Thymus (tissue), 11 donors: ENCODE data around the gene LIX1. TPM values are rescaled to one million over a fixed set of nuclear protein-coding genes. Genes with fewer than 3 reads are reported as not detected.
A peak's percentile ranks its signal among the peaks of the same experiment; 100 is the strongest.

Experiments
- DNase-seq, 9 donors: peaks; one replicate each; pipeline ENCODE4 v3.0.0-alpha.2; 2013; ENCODE audit warnings: low spot score in 9 of 9, low read depth in 6 of 9, missing footprints in 1 of 9
- H3K27ac ChIP-seq, 2 donors: one replicate each; pipeline ENCODE4 v1.5.1; 2013; ENCODE audit warnings: control low read depth in 1 of 2, low read depth in 1 of 2, low read length in 1 of 2, mild to moderate bottlenecking in 1 of 2, moderate library complexity in 1 of 2
- H3K27me3 ChIP-seq, 2 donors: one replicate each; pipeline ENCODE4 v1.5.1; 2013; ENCODE audit warnings: low read length in 1 of 2; ENCODE audit not compliant: control insufficient read depth in 2 of 2, insufficient read depth in 1 of 2
- H3K36me3 ChIP-seq, 2 donors: one replicate each; pipeline ENCODE4 v1.5.1; 2013; ENCODE audit warnings: low read length in 1 of 2, mild to moderate bottlenecking in 1 of 2, moderate library complexity in 1 of 2; ENCODE audit not compliant: control insufficient read depth in 2 of 2, insufficient read depth in 2 of 2
- H3K4me1 ChIP-seq, 2 donors: one replicate each; pipeline ENCODE4 v1.5.1; 2013; ENCODE audit warnings: low read length in 2 of 2; ENCODE audit not compliant: control insufficient read depth in 2 of 2, insufficient read depth in 2 of 2
- H3K4me3 ChIP-seq, 2 donors: one replicate each; pipeline ENCODE4 v1.5.1; 2013; ENCODE audit warnings: low read length in 2 of 2, control low read depth in 1 of 2, mild to moderate bottlenecking in 1 of 2
- H3K9me3 ChIP-seq, 2 donors: one replicate each; pipeline ENCODE4 v1.5.1; 2013; ENCODE audit warnings: low read length in 1 of 2, mild to moderate bottlenecking in 1 of 2; ENCODE audit not compliant: control insufficient read depth in 2 of 2, insufficient read depth in 1 of 2
- WGBS: extraction: QIAGEN DNeasy Blood & Tissue Kit; methylation state at CpG from one replicate; pipeline ENCODE4 v1.1.7; 2013; 5-methylcytosine and 5-hydroxymethylcytosine counted together
- polyA plus RNA-seq: library from polyadenylated mRNA; stranded (reverse); fragments of 200-250 nt; gene quantifications from one replicate; pipeline ENCODE4 v1.2.3, GENCODE V29; 2013
- total RNA-seq: library from RNA; stranded (reverse); fragments of 120-200 nt; gene quantifications from one replicate; pipeline ENCODE4 v1.2.4, GENCODE V29; 2013
- donor health status: healthy.

LIX1 gene
- total and polyA plus RNA-seq, 2 donors = 0.09 TPM

DNA sequence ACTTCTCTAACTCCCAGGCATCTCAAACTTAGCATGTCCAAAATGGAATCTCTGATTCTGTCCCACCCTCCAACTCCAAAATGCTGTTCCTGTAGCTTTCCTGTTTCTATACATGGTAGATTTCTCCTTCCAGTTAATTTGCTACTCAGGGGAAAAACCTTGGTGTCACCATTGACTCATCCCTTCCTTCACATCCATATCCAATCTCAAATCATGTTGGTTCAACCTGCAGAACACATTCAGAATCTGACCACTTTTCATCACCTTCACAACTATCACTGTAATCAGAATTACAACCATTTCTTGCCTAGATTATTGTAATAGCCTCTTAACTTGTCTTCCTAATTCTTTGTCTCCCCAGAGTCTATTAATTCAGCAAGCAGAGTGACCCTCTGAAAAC lies 29.8 kb upstream of the LIX1 start:
- no peaks in the 10 kb centered on the region for H3K4me1 ChIP-seq
- H3K9me3 ChIP-seq = no peaks in the 10 kb centered on the region
- no peaks in the 10 kb centered on the region for H3K27me3 ChIP-seq
- H3K27ac ChIP-seq = no peak overlapping the region
- DNase-seq = no peak
- H3K36me3 ChIP-seq = peaks cover 4 to 84% of the 10 kb centered on the region in 2 donors
- no peak overlapping the region for H3K4me3 ChIP-seq

DNA sequence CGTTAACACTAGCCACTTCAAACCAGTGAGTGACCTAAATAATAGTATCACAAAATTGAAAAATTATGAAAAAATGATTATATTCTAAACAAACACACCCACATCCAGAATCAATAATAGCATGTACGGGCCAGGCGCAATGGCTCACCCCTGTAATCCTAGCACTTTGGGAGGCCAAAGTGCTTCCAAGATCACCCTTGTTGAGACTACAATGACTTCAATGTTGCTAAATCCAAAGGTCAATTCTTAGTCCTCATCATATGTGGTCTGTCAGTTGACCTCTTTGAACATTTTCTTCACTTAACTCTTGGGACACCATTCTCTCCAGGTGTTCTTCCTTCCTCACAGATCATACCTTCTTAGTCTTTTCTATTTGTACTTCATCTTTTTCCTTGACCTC lies 29.3 kb upstream of the LIX1 start:
- WGBS = 99% methylated on average over 3 of the region's 3 CpGs

DNA sequence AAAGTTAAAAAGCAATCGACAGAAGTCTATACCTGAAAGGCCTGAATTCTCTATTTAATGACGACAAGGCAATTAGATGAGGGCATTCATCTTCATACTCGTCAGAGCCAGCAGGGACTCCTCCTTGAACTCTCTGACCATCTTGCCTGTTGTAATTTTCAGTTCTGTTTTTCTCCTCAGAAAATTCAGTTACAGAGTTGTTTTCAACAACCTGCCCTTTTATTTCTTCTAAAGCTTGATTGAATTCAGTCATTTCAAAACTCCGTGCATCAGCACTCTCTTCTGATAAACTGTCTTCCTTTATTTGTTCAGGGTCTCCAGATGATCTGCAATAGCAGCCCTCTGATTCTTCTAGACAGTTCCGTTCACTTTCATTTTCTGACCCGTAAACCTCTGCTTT lies 25.0 kb upstream of the LIX1 start:
- H3K4me1 ChIP-seq = no peaks in the 10 kb centered on the region
- DNase-seq = no peak
- 78% methylated on average over 6 of the region's 6 CpGs for WGBS
- H3K27me3 ChIP-seq = no peaks in the 10 kb centered on the region
- H3K9me3 ChIP-seq = no peaks in the 10 kb centered on the region
- H3K36me3 ChIP-seq = peaks cover 3 to 71% of the 10 kb centered on the region in 2 donors
- no peak overlapping the region for H3K4me3 ChIP-seq
- H3K27ac ChIP-seq = no peak overlapping the region

More for the DNA sequence above, 29.3 kb upstream of the LIX1 start:
- Histone ChIP-seq H3K36me3 (peaks cover 4 to 84% of the 10 kb centered on the region in 2 donors), H3K4me3 (no peak overlapping the region), H3K9me3 (no peaks in the 10 kb centered on the region), H3K27ac (no peak overlapping the region), H3K27me3 (no peaks in the 10 kb centered on the region), H3K4me1 (no peaks in the 10 kb centered on the region)
- no peak for DNase-seq

DNA sequence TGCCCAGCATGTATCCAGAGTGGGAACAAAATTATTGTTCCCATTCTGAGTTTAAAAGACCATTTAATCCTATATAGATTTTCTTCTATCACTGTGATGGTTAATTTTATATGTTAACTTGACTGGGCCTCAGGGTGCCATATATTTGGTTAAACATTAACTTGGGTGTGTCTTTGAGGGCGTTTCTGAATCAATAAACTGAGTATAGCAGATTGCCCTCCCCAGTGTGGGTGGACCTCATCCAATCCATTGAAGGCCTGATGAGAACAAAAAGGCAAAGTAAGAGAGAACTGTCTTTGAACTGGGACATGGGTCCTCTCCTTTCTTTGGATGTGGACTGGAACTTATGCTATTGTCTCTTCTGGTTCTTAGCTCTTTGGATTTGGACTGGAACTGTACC lies 23.3 kb upstream of the LIX1 start:
- Histone ChIP-seq H3K9me3 (no peaks in the 10 kb centered on the region), H3K27ac (no peak overlapping the region), H3K36me3 (peaks cover 3 to 65% of the 10 kb centered on the region in 2 donors), H3K4me1 (no peaks in the 10 kb centered on the region), H3K27me3 (no peaks in the 10 kb centered on the region), H3K4me3 (no peak overlapping the region)
- no peak for DNase-seq
- WGBS = 90% methylated on average over 1 of the region's 1 CpG

DNA sequence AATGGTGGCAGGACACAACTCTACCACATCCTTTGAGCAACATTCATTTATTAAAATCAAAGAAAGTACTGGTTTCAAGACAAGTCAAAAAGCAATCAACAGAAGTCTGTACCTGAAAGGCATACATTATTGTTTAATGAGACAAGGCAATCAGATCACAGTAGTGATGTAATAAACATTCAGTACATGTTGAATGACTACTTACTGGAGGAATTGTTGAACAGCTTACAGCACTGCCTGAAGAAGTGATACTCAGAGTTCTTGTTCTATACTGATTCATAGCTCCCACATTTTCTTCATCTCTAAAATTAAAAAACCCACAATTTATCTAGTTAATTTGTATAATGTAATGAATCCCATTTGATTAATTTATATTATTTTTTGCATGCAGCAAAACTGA lies 22.4 kb upstream of the LIX1 start:
- H3K27ac ChIP-seq = no peak overlapping the region
- peaks cover 3 to 65% of the 10 kb centered on the region in 2 donors for H3K36me3 ChIP-seq
- DNase-seq = no peak
- H3K4me1 ChIP-seq = no peaks in the 10 kb centered on the region
- H3K9me3 ChIP-seq = no peaks in the 10 kb centered on the region
- H3K27me3 ChIP-seq = no peaks in the 10 kb centered on the region
- no peak overlapping the region for H3K4me3 ChIP-seq

DNA sequence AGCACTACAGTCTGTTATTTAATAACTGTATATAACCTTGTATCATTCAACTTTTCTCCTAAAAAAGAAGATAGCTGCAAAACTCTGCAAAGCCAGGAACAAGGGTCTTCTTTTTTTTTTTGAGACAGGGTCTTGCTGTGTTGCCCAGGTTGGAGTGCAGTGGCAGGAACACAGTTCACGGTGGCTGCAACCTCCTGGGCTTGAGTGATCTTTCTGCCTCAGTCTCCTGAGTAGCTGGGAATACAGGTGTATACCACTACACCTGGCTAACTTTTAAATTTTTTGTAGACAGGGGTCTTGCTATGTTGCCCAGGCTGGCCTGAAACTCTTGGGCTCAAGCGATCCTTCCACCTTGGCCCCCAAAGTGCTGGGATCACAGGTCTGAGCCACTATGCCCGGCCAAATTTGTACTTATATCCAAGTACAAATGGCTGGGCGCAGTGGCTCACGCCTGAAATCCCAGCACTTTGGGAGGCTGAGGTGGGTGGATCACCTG lies 21.4 kb upstream of the LIX1 start:
- Histone ChIP-seq H3K4me3 (no peak overlapping the region), H3K27ac (no peak overlapping the region), H3K27me3 (no peaks in the 10 kb centered on the region), H3K9me3 (peaks cover 0 to 1% of the 10 kb centered on the region in 2 donors), H3K36me3 (peaks cover 11 to 65% of the 10 kb centered on the region in 2 donors), H3K4me1 (no peaks in the 10 kb centered on the region)
- 98% methylated on average over 5 of the region's 5 CpGs for WGBS
- no peak for DNase-seq

DNA sequence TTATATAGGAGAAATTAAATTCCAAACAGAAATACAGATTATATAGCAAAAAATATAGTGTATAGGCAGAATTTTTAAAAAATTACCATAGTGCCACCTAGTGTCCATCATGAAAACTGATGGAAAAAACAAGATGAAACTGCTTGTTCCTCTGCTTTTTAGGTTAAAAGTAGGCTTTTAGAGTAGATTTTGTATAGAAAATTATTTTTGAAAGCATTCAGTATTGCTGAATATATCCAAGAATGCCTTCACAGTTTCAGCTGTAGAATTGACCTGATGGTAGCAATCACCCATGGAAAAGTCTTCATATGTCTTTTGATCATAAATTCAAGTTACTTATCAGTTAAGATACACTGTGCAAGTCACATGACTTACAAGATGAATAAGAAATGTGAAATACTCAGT lies 21.0 kb upstream of the LIX1 start:
- Histone ChIP-seq H3K27me3 (no peaks in the 10 kb centered on the region), H3K27ac (no peak overlapping the region), H3K9me3 (peaks cover 0 to 6% of the 10 kb centered on the region in 2 donors), H3K36me3 (peaks cover 14 to 61% of the 10 kb centered on the region in 2 donors), H3K4me1 (no peaks in the 10 kb centered on the region), H3K4me3 (no peak overlapping the region)
- DNase-seq = peak in 3 of 9 donors; percentile 29 to 52 (median 30)

DNA sequence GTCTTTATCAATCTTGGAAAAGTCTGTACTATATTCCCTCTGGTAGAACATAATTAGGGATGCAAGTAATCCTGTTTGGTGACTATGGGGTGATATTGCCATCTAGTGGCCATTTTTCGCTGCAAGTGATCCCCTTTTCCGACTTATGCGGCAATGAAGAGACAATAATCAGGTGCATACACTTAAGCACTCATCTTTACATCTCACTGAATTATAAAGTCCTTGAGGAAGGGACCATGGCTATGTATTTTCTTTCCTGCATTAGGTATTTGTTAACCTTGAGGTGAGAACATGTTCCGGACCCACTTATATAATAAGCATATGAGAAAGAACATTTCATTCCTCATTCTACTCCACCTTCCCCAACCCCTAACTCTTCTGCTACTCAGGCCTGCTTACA lies 19.6 kb upstream of the LIX1 start:
- H3K27me3 ChIP-seq = no peaks in the 10 kb centered on the region
- peaks cover 0 to 7% of the 10 kb centered on the region in 2 donors for H3K9me3 ChIP-seq
- DNase-seq = peak; percentile 27 to 80 (median 60)
- no peak overlapping the region for H3K27ac ChIP-seq
- H3K36me3 ChIP-seq = peaks cover 14 to 52% of the 10 kb centered on the region in 2 donors
- H3K4me3 ChIP-seq = no peak overlapping the region
- 50% methylated on average over 4 of the region's 4 CpGs for WGBS
- no peaks in the 10 kb centered on the region for H3K4me1 ChIP-seq

DNA sequence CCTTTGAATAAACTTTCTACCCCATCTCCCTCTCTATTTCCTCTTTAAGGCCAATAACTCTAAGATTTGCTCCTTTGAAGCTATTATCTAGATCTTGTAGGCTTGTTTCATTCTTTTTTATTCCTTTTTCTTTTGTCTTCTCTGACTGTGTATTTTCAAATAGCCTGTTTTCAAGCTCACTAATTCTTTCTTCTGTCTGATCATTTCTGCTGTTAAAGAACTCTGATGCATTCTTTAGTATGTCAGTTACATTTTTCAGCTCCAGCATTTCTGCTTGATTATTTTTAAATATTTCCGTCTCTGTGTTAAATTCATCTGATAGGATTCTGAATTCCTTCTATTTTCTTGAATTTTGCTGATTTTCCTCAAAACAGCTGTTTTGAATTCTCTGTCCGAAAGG lies 15.3 kb upstream of the LIX1 start:
- peaks cover 0 to 7% of the 10 kb centered on the region in 2 donors for H3K9me3 ChIP-seq
- H3K4me1 ChIP-seq = no peaks in the 10 kb centered on the region
- no peak overlapping the region for H3K4me3 ChIP-seq
- H3K27ac ChIP-seq = no peak overlapping the region
- H3K36me3 ChIP-seq = peaks cover 11 to 28% of the 10 kb centered on the region in 2 donors
- no peaks in the 10 kb centered on the region for H3K27me3 ChIP-seq
- WGBS = 98% methylated on average over 2 of the region's 2 CpGs
- no peak for DNase-seq

DNA sequence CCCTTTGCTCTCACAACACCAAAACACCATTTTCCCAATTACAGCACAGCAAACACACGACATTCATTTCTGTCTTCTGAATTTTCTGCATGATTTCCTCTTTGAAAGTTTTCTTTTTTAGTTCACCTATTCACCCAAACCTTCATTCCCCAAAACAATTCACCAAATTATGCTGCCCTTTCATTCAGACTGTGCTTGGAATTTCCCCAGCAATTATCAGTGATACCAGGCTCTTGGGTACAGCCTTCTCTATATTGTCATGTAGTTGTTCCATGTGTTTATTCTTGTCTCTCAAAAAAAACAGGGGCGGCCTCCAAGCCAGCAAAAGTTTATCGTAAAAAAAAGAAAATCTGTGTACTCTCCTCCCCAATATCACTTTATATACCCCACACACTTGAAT lies 9.0 kb upstream of the LIX1 start:
- WGBS = 97% methylated on average over 3 of the region's 3 CpGs
- no peak for DNase-seq
- Histone ChIP-seq H3K27ac (no peak overlapping the region), H3K4me3 (no peak overlapping the region), H3K27me3 (no peaks in the 10 kb centered on the region), H3K36me3 (no peaks in the 10 kb centered on the region), H3K9me3 (no peaks in the 10 kb centered on the region), H3K4me1 (no peaks in the 10 kb centered on the region)
